Loucy (cell line): Measurements from ENCODE around the gene SLC15A5.

Experiments
- H2AFZ ChIP-seq: fragments of 200-600 bp; sonication (generic); 2 replicates; pipeline ENCODE4 v1.6.0; 2016; ENCODE audit warnings: antibody characterized with exemption, mild to moderate bottlenecking, low read length, moderate library complexity
- H3F3A ChIP-seq: fragments of 200-600 bp; 2 replicates; pipeline ENCODE4 v1.6.0; 2016; ENCODE audit warnings: antibody characterized with exemption, low read depth, mild to moderate bottlenecking
- H3K27me3 ChIP-seq: fragments of 200-600 bp; sonication (generic); 2 replicates; pipeline ENCODE4 v1.6.1; 2014; ENCODE audit warnings: low read length, mild to moderate bottlenecking; ENCODE audit not compliant: insufficient read depth, poor library complexity, severe bottlenecking
- H3K36me3 ChIP-seq: fragments of 200-600 bp; sonication (generic); 2 replicates; pipeline ENCODE4 v1.6.1; 2016; ENCODE audit warnings: low read length; ENCODE audit not compliant: insufficient read depth
- H3K4me1 ChIP-seq: fragments of 200-600 bp; sonication (generic); 2 replicates; pipeline ENCODE4 v1.5.1; 2014; ENCODE audit warnings: low read length, mild to moderate bottlenecking; ENCODE audit not compliant: insufficient read depth, poor library complexity, severe bottlenecking
- H3K4me2 ChIP-seq: fragments of 200-600 bp; sonication (generic); 2 replicates; pipeline ENCODE4 v1.6.0; 2014; ENCODE audit warnings: antibody characterized with exemption, low read length, low read depth, mild to moderate bottlenecking; ENCODE audit not compliant: poor library complexity, severe bottlenecking
- H3K4me3 ChIP-seq: fragments of 200-600 bp; sonication (generic); 2 replicates; pipeline ENCODE4 v1.5.1; 2014; ENCODE audit warnings: low read length, mild to moderate bottlenecking, mixed read lengths; ENCODE audit not compliant: poor library complexity, severe bottlenecking
- H3K79me2 ChIP-seq: fragments of 200-600 bp; sonication (generic); 2 replicates; pipeline ENCODE4 v1.6.1; 2014; ENCODE audit warnings: low read length; ENCODE audit not compliant: insufficient read depth
- H3K9ac ChIP-seq: fragments of 200-600 bp; sonication (generic); 2 replicates; pipeline ENCODE4 v1.6.0; 2014; ENCODE audit warnings: mild to moderate bottlenecking, low read depth, low read length, moderate library complexity; ENCODE audit not compliant: poor library complexity, severe bottlenecking
- H3K9me2 ChIP-seq: fragments of 200-600 bp; sonication (generic); replicated peaks from 2 replicates; pipeline ENCODE4 v1.6.1; 2016; ENCODE audit warnings: low read depth, low read length, mixed read lengths
- H3K9me3 ChIP-seq: fragments of 200-600 bp; sonication (generic); 2 replicates; pipeline ENCODE4 v1.6.1; 2014; ENCODE audit warnings: mild to moderate bottlenecking, antibody characterized with exemption, low read length, low read depth; ENCODE audit not compliant: insufficient read depth
- H4K20me1 ChIP-seq: fragments of 200-600 bp; sonication (generic); 2 replicates; pipeline ENCODE4 v1.6.0; 2014; ENCODE audit warnings: antibody characterized with exemption, low read length, mild to moderate bottlenecking; ENCODE audit not compliant: insufficient read depth, poor library complexity, severe bottlenecking
- CTCF ChIP-seq: fragments of 200-600 bp; sonication (generic); conservative IDR thresholded peaks from 2 replicates; pipeline ENCODE4 v1.5.1; 2014; ENCODE audit warnings: mild to moderate bottlenecking, antibody characterized with exemption, low read length
- EZH2phosphoT487 ChIP-seq: fragments of 200-600 bp; IDR thresholded peaks from 2 replicates; pipeline ENCODE4 v1.6.1; 2018; ENCODE audit warnings: antibody characterized with exemption, mild to moderate bottlenecking, moderate library complexity, borderline replicate concordance

Gene SLC15A5

GRCh38 chr12:16150276-16150675 is 127.2 kb downstream of the SLC15A5 start:
- no peak overlapping the region for H3K4me2 ChIP-seq
- H4K20me1 ChIP-seq: no peaks in the 10 kb centered on the region
- no peaks in the 10 kb centered on the region for H3F3A ChIP-seq
- no peaks in the 10 kb centered on the region for H3K36me3 ChIP-seq
- no peaks in the 10 kb centered on the region for H3K9me2 ChIP-seq
- H3K4me3 ChIP-seq: no peak overlapping the region
- no peak overlapping the region for H2AFZ ChIP-seq
- no peaks in the 10 kb centered on the region for H3K9me3 ChIP-seq
- H3K79me2 ChIP-seq: no peaks in the 10 kb centered on the region
- no peaks in the 10 kb centered on the region for H3K27me3 ChIP-seq
- no peak overlapping the region for H3K9ac ChIP-seq
- H3K4me1 ChIP-seq: no peaks in the 10 kb centered on the region
- TF ChIP-seq EZH2phosphoT487 (no peak), CTCF (no peak)

GRCh38 chr12:16148938-16149337 is 128.5 kb downstream of the SLC15A5 start:
- Histone ChIP-seq H3K79me2 (no peaks in the 10 kb centered on the region), H4K20me1 (no peaks in the 10 kb centered on the region), H3K4me1 (no peaks in the 10 kb centered on the region), H3K9me2 (no peaks in the 10 kb centered on the region), H3K36me3 (no peaks in the 10 kb centered on the region), H3K4me2 (no peak overlapping the region), H3K27me3 (no peaks in the 10 kb centered on the region), H3K9me3 (no peaks in the 10 kb centered on the region), H3F3A (no peaks in the 10 kb centered on the region), H3K4me3 (no peak overlapping the region), H2AFZ (no peak overlapping the region), H3K9ac (no peak overlapping the region)
- TF ChIP-seq EZH2phosphoT487: no peak
- TF ChIP-seq CTCF: no peak
